Loucy (cell line): Measurements from ENCODE around the gene PANK4.

Source experiments
- EZH2phosphoT487 ChIP-seq: fragments of 200-600 bp; IDR thresholded peaks from 2 replicates; pipeline ENCODE4 v1.6.1; 2018; ENCODE audit warnings: antibody characterized with exemption, mild to moderate bottlenecking, moderate library complexity, borderline replicate concordance
- TF ChIP-seq, protein P1 (sequence below): fragments of 200-600 bp; sonication (generic); conservative IDR thresholded peaks from 2 replicates; pipeline ENCODE4 v1.5.1; 2014; ENCODE audit warnings: mild to moderate bottlenecking, antibody characterized with exemption, low read length

- TF ChIP-seq, protein P1, sequence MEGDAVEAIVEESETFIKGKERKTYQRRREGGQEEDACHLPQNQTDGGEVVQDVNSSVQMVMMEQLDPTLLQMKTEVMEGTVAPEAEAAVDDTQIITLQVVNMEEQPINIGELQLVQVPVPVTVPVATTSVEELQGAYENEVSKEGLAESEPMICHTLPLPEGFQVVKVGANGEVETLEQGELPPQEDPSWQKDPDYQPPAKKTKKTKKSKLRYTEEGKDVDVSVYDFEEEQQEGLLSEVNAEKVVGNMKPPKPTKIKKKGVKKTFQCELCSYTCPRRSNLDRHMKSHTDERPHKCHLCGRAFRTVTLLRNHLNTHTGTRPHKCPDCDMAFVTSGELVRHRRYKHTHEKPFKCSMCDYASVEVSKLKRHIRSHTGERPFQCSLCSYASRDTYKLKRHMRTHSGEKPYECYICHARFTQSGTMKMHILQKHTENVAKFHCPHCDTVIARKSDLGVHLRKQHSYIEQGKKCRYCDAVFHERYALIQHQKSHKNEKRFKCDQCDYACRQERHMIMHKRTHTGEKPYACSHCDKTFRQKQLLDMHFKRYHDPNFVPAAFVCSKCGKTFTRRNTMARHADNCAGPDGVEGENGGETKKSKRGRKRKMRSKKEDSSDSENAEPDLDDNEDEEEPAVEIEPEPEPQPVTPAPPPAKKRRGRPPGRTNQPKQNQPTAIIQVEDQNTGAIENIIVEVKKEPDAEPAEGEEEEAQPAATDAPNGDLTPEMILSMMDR: no peak
- no peak for TF ChIP-seq EZH2phosphoT487
These were observed 63.6 kb downstream of the PANK4 start for GRCh38 chr1:2462819-2463218.
